Thymus (tissue), 11 donors: ENCODE results near the gene LARGE1. TPM values are rescaled to one million over a fixed set of nuclear protein-coding genes. Genes with fewer than 3 reads are reported as not detected.

ENCODE experiments used
- DNase-seq, 9 donors: peaks; one replicate each; pipeline ENCODE4 v3.0.0-alpha.2; 2013; ENCODE audit warnings: low spot score in 9 of 9, low read depth in 6 of 9, missing footprints in 1 of 9
- H3K27ac ChIP-seq, 2 donors: one replicate each; pipeline ENCODE4 v1.5.1; 2013; ENCODE audit warnings: control low read depth in 1 of 2, low read depth in 1 of 2, low read length in 1 of 2, mild to moderate bottlenecking in 1 of 2, moderate library complexity in 1 of 2
- H3K27me3 ChIP-seq, 2 donors: one replicate each; pipeline ENCODE4 v1.5.1; 2013; ENCODE audit warnings: low read length in 1 of 2; ENCODE audit not compliant: control insufficient read depth in 2 of 2, insufficient read depth in 1 of 2
- H3K36me3 ChIP-seq, 2 donors: one replicate each; pipeline ENCODE4 v1.5.1; 2013; ENCODE audit warnings: low read length in 1 of 2, mild to moderate bottlenecking in 1 of 2, moderate library complexity in 1 of 2; ENCODE audit not compliant: control insufficient read depth in 2 of 2, insufficient read depth in 2 of 2
- H3K4me1 ChIP-seq, 2 donors: one replicate each; pipeline ENCODE4 v1.5.1; 2013; ENCODE audit warnings: low read length in 2 of 2; ENCODE audit not compliant: control insufficient read depth in 2 of 2, insufficient read depth in 2 of 2
- H3K4me3 ChIP-seq, 2 donors: one replicate each; pipeline ENCODE4 v1.5.1; 2013; ENCODE audit warnings: low read length in 2 of 2, control low read depth in 1 of 2, mild to moderate bottlenecking in 1 of 2
- H3K9me3 ChIP-seq, 2 donors: one replicate each; pipeline ENCODE4 v1.5.1; 2013; ENCODE audit warnings: low read length in 1 of 2, mild to moderate bottlenecking in 1 of 2; ENCODE audit not compliant: control insufficient read depth in 2 of 2, insufficient read depth in 1 of 2
- WGBS: extraction: QIAGEN DNeasy Blood & Tissue Kit; methylation state at CpG from one replicate; pipeline ENCODE4 v1.1.7; 2013; 5-methylcytosine and 5-hydroxymethylcytosine counted together
- polyA plus RNA-seq: library from polyadenylated mRNA; stranded (reverse); fragments of 200-250 nt; gene quantifications from one replicate; pipeline ENCODE4 v1.2.3, GENCODE V29; 2013
- total RNA-seq: library from RNA; stranded (reverse); fragments of 120-200 nt; gene quantifications from one replicate; pipeline ENCODE4 v1.2.4, GENCODE V29; 2013
- donor health status: healthy.

Gene LARGE1
- total and polyA plus RNA-seq, 2 donors, result 1.8 to 3.1 TPM

DNA sequence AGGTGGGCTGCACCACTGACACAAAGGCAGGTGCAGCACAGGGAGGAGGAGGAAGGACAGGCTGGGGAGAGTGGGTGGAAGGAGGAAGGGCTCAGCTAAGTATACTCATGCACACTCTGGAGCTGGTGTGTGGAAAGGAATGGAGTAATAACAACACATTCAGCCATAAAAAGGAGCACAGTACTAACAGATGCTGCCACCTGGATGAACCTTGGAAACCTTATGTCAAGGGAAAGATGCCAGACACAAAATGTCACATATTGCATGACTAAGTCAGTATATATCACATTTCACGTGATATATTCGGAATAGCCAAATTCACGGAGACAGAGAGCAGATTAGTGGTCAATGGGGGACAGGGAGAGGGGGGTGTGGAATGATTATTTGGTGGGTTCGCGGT, 472.5 kb downstream of the LARGE1 start:
- H3K4me1 ChIP-seq, result no peaks in the 10 kb centered on the region
- DNase-seq, result no peak
- H3K4me3 ChIP-seq, result no peak overlapping the region
- WGBS, result 96% methylated on average over 5 of the region's 5 CpGs
- no peak overlapping the region for H3K27ac ChIP-seq
- H3K27me3 ChIP-seq, result no peaks in the 10 kb centered on the region
- no peaks in the 10 kb centered on the region for H3K36me3 ChIP-seq
- H3K9me3 ChIP-seq, result no peaks in the 10 kb centered on the region

- H3K27ac ChIP-seq, result no peak overlapping the region
- H3K4me1 ChIP-seq, result no peaks in the 10 kb centered on the region
- H3K27me3 ChIP-seq, result no peaks in the 10 kb centered on the region
- H3K4me3 ChIP-seq, result no peak overlapping the region
- DNase-seq, result no peak
- WGBS, result 93% methylated on average over 6 of the region's 6 CpGs
- H3K36me3 ChIP-seq, result no peaks in the 10 kb centered on the region
- no peaks in the 10 kb centered on the region for H3K9me3 ChIP-seq
These were observed 476.6 kb downstream of the LARGE1 start for GRCh38 chr22:33443683-33444082.

DNA sequence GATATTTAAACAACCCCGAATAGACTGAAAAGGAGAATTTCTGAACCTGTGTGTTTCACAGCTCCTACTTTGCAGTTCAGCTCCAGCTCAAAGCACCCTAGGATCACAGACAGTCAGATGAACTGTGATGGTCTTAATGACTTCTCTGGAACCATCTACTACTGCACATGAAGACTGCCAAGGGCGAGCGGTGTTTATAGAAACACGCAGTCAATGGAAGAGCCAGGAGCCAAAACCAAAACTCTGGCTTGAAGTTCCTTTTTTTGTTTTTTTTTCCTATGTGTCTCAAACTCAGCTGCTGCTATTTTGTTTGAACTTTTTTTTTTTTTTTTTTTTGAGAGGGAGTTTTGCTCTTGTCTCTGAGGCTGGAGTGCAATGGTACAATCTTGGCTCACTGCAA, 479.5 kb downstream of the LARGE1 start:
- Histone ChIP-seq H3K4me1 (peaks cover 0 to 3% of the 10 kb centered on the region in 2 donors), H3K4me3 (no peak overlapping the region), H3K27ac (no peak overlapping the region), H3K27me3 (no peaks in the 10 kb centered on the region), H3K36me3 (no peaks in the 10 kb centered on the region), H3K9me3 (no peaks in the 10 kb centered on the region)
- DNase-seq, result no peak
- 55% methylated on average over 4 of the region's 4 CpGs for WGBS

- peak overlapping the region in 1 of 2 donors; percentile 17 for H3K27ac ChIP-seq
- 16% methylated on average over 7 of the region's 7 CpGs for WGBS
- no peaks in the 10 kb centered on the region for H3K27me3 ChIP-seq
- peaks cover 0 to 3% of the 10 kb centered on the region in 2 donors for H3K4me1 ChIP-seq
- no peaks in the 10 kb centered on the region for H3K9me3 ChIP-seq
- no peaks in the 10 kb centered on the region for H3K36me3 ChIP-seq
- no peak overlapping the region for H3K4me3 ChIP-seq
- peak in 1 of 9 donors; percentile 11 for DNase-seq
These were observed 482.0 kb downstream of the LARGE1 start for GRCh38 chr22:33438273-33438672.

- H3K9me3 ChIP-seq, result no peaks in the 10 kb centered on the region
- no peaks in the 10 kb centered on the region for H3K4me1 ChIP-seq
- no peak overlapping the region for H3K27ac ChIP-seq
- no peak overlapping the region for H3K4me3 ChIP-seq
- H3K27me3 ChIP-seq, result no peaks in the 10 kb centered on the region
- H3K36me3 ChIP-seq, result no peaks in the 10 kb centered on the region
- DNase-seq, result no peak
- WGBS, result 94% methylated on average over 3 of the region's 3 CpGs
These were observed 489.0 kb downstream of the LARGE1 start for GRCh38 chr22:33431300-33431699.

- H3K36me3 ChIP-seq, result no peaks in the 10 kb centered on the region
- DNase-seq, result no peak
- H3K4me3 ChIP-seq, result no peak overlapping the region
- H3K9me3 ChIP-seq, result no peaks in the 10 kb centered on the region
- no peaks in the 10 kb centered on the region for H3K27me3 ChIP-seq
- H3K4me1 ChIP-seq, result no peaks in the 10 kb centered on the region
- no peak overlapping the region for H3K27ac ChIP-seq
- WGBS, result 86% methylated on average over 7 of the region's 7 CpGs
These were observed 491.0 kb downstream of the LARGE1 start for GRCh38 chr22:33429281-33429680.

DNA sequence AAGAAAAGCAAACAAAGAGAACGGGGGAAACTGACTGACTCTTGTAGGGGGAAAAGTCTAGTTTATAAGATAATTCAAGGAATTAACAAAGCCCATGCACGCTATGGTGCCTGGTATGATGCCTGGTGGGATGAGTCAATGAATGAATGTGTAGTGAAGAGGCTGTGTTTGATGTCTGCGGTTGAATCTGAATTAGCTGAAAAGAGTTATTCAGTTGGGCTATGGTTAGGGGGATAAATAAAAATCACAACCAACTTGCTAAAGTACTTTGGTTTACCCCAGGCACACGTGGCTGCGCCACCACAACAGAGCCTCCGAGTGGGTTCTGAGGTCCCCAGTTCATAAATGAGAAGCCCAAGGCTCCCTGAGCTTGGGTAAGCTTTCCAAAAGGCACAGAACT, 492.8 kb downstream of the LARGE1 start:
- Histone ChIP-seq H3K9me3 (no peaks in the 10 kb centered on the region), H3K36me3 (no peaks in the 10 kb centered on the region), H3K27me3 (no peaks in the 10 kb centered on the region), H3K4me1 (no peaks in the 10 kb centered on the region), H3K27ac (no peak overlapping the region), H3K4me3 (no peak overlapping the region)
- DNase-seq, result no peak
- WGBS, result 91% methylated on average over 6 of the region's 6 CpGs

DNA sequence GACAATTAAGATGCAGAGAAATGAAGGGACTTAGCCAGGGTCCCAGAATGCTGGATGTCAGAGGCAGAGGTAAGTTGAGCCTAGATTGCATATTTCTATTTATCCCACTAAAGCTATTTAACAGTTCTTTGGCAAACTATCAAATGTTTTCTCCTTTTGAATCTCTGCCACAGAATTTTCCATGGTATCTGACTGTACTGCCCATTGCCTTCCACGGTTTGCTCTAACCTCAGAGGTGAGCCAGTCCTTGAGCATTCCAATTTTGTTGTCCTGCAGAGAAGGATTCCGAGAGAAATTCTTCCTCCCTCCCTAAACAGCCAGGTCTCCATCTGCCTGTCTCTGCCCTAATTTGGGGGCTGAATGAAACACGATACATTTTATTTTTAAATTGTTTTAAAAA, 493.8 kb downstream of the LARGE1 start:
- 84% methylated on average over 3 of the region's 3 CpGs for WGBS
- Histone ChIP-seq H3K27ac (no peak overlapping the region), H3K4me3 (no peak overlapping the region), H3K27me3 (no peaks in the 10 kb centered on the region), H3K36me3 (no peaks in the 10 kb centered on the region), H3K9me3 (no peaks in the 10 kb centered on the region), H3K4me1 (no peaks in the 10 kb centered on the region)
- DNase-seq, result no peak

DNA sequence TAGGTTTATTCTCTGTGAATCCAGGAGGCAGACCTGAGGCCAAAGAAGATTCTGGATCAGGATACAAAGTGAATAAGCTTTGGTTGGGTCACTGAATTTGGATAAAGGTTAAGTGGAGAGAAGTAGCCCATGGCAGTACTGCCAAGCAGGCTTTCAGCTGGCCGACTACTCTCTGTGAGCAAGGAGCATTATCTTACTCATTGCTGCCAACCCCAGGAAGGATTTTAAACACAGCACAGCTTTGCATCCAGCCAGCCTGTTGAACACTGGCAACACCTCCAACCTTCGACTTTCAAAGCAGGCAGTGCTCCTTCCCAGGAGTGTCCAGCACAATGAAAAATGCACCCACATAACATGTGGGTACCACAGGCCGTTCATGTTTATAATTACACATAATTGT, 498.4 kb downstream of the LARGE1 start:
- DNase-seq, result no peak
- H3K27me3 ChIP-seq, result no peaks in the 10 kb centered on the region
- no peaks in the 10 kb centered on the region for H3K9me3 ChIP-seq
- H3K27ac ChIP-seq, result no peak overlapping the region
- H3K4me3 ChIP-seq, result no peak overlapping the region
- no peaks in the 10 kb centered on the region for H3K36me3 ChIP-seq
- H3K4me1 ChIP-seq, result no peaks in the 10 kb centered on the region
- WGBS, result 94% methylated on average over 3 of the region's 3 CpGs

GRCh38 chr22:33418484-33418883, 501.8 kb downstream of the LARGE1 start:
- WGBS, result 92% methylated on average over 5 of the region's 5 CpGs
- Histone ChIP-seq H3K4me3 (no peak overlapping the region), H3K4me1 (no peaks in the 10 kb centered on the region), H3K36me3 (no peaks in the 10 kb centered on the region), H3K27me3 (no peaks in the 10 kb centered on the region), H3K9me3 (no peaks in the 10 kb centered on the region), H3K27ac (no peak overlapping the region)
- DNase-seq, result no peak
